ENCODE measurements around the gene F2RL1.
"Not testable (repeated sequence)": the region's sequence is repeated elsewhere in the genome, so short reads cannot be mapped to it uniquely, and the experiment has no call there.

The F2RL1 gene

GRCh38 chr5:76818844-76819831 lies at the start of gene F2RL1:
Gene F2RL1 (plus strand): TSS chr5:76819030. CDS start chr5:76819183, 153 bp downstream.
- Histone ChIP-seq H3K9ac (ENCODE audit: low read depth in 1 of 2, low read length in 2 of 2) (peak within 1 kb of the TSS; percentile 91 to 96), H3K27me3 (ENCODE audit: control insufficient read depth in 2 of 2, insufficient read depth in 2 of 2, low read length in 2 of 2) (peaks cover 0 to 2% of the 10 kb centered on the region in 2 donors), H3K27ac (ENCODE audit: low read depth in 2 of 2, low read length in 2 of 2) (peak within 1 kb of the TSS; percentile 94 to 95), H3K9me3 (ENCODE audit: control insufficient read depth in 2 of 2, low read length in 2 of 2) (no peaks in the 10 kb centered on the region), H3K4me1 (ENCODE audit: control insufficient read depth in 2 of 2, insufficient read depth in 2 of 2, low read length in 2 of 2) (peaks cover 14 to 23% of the 10 kb centered on the region in 2 donors), H3K4me3 (ENCODE audit: low read length in 2 of 2) (peak within 1 kb of the TSS; percentile 88), H3K36me3 (ENCODE audit: control insufficient read depth in 2 of 2, insufficient read depth in 2 of 2, low read length in 2 of 2) (no peaks in the 10 kb centered on the region)

GRCh38 chr5:76771041-76771440 lies 47.8 kb upstream of the F2RL1 start:
- H3K36me3 ChIP-seq (ENCODE audit: control insufficient read depth in 2 of 2, insufficient read depth in 2 of 2, low read length in 2 of 2); H3K27ac ChIP-seq (ENCODE audit: low read depth in 2 of 2, low read length in 2 of 2); H3K4me3 ChIP-seq (ENCODE audit: low read length in 2 of 2); H3K27me3 ChIP-seq (ENCODE audit: control insufficient read depth in 2 of 2, insufficient read depth in 2 of 2, low read length in 2 of 2); H3K4me1 ChIP-seq (ENCODE audit: control insufficient read depth in 2 of 2, insufficient read depth in 2 of 2, low read length in 2 of 2); H3K9ac ChIP-seq (ENCODE audit: low read depth in 1 of 2, low read length in 2 of 2); H3K9me3 ChIP-seq (ENCODE audit: control insufficient read depth in 2 of 2, low read length in 2 of 2): not testable (repeated sequence)

GRCh38 chr5:76771705-76772405 lies 47.0 kb upstream of the F2RL1 start:
- Histone ChIP-seq H3K36me3 (ENCODE audit: control insufficient read depth in 2 of 2, insufficient read depth in 2 of 2, low read length in 2 of 2) (no peaks in the 10 kb centered on the region), H3K4me3 (ENCODE audit: low read length in 2 of 2) (no peak overlapping the region), H3K9me3 (ENCODE audit: control insufficient read depth in 2 of 2, low read length in 2 of 2) (no peaks in the 10 kb centered on the region), H3K27me3 (ENCODE audit: control insufficient read depth in 2 of 2, insufficient read depth in 2 of 2, low read length in 2 of 2) (no peaks in the 10 kb centered on the region), H3K27ac (ENCODE audit: low read depth in 2 of 2, low read length in 2 of 2) (no peak overlapping the region), H3K4me1 (ENCODE audit: control insufficient read depth in 2 of 2, insufficient read depth in 2 of 2, low read length in 2 of 2) (peaks cover 2 to 3% of the 10 kb centered on the region in 2 donors), H3K9ac (ENCODE audit: low read depth in 1 of 2, low read length in 2 of 2) (no peak overlapping the region)

- Histone ChIP-seq H3K27me3 (ENCODE audit: control insufficient read depth in 2 of 2, insufficient read depth in 2 of 2, low read length in 2 of 2) (no peaks in the 10 kb centered on the region), H3K4me3 (ENCODE audit: low read length in 2 of 2) (no peak overlapping the region), H3K9ac (ENCODE audit: low read depth in 1 of 2, low read length in 2 of 2) (no peak overlapping the region), H3K9me3 (ENCODE audit: control insufficient read depth in 2 of 2, low read length in 2 of 2) (no peaks in the 10 kb centered on the region), H3K36me3 (ENCODE audit: control insufficient read depth in 2 of 2, insufficient read depth in 2 of 2, low read length in 2 of 2) (no peaks in the 10 kb centered on the region), H3K4me1 (ENCODE audit: control insufficient read depth in 2 of 2, insufficient read depth in 2 of 2, low read length in 2 of 2) (peaks cover 2 to 3% of the 10 kb centered on the region in 2 donors), H3K27ac (ENCODE audit: low read depth in 2 of 2, low read length in 2 of 2) (no peak overlapping the region)
Measured at GRCh38 chr5:76775921-76776320, 42.9 kb upstream of the F2RL1 start.

GRCh38 chr5:76776391-76776790 lies 42.4 kb upstream of the F2RL1 start:
- peaks cover 2 to 3% of the 10 kb centered on the region in 2 donors for H3K4me1 ChIP-seq (ENCODE audit: control insufficient read depth in 2 of 2, insufficient read depth in 2 of 2, low read length in 2 of 2)
- H3K9me3 ChIP-seq (ENCODE audit: control insufficient read depth in 2 of 2, low read length in 2 of 2) = no peaks in the 10 kb centered on the region
- no peaks in the 10 kb centered on the region for H3K27me3 ChIP-seq (ENCODE audit: control insufficient read depth in 2 of 2, insufficient read depth in 2 of 2, low read length in 2 of 2)
- no peak overlapping the region for H3K9ac ChIP-seq (ENCODE audit: low read depth in 1 of 2, low read length in 2 of 2)
- no peaks in the 10 kb centered on the region for H3K36me3 ChIP-seq (ENCODE audit: control insufficient read depth in 2 of 2, insufficient read depth in 2 of 2, low read length in 2 of 2)
- no peak overlapping the region for H3K4me3 ChIP-seq (ENCODE audit: low read length in 2 of 2)
- no peak overlapping the region for H3K27ac ChIP-seq (ENCODE audit: low read depth in 2 of 2, low read length in 2 of 2)

- not testable (repeated sequence) for H3K27ac ChIP-seq (ENCODE audit: low read depth in 2 of 2, low read length in 2 of 2); H3K4me1 ChIP-seq (ENCODE audit: control insufficient read depth in 2 of 2, insufficient read depth in 2 of 2, low read length in 2 of 2); H3K27me3 ChIP-seq (ENCODE audit: control insufficient read depth in 2 of 2, insufficient read depth in 2 of 2, low read length in 2 of 2); H3K4me3 ChIP-seq (ENCODE audit: low read length in 2 of 2); H3K9me3 ChIP-seq (ENCODE audit: control insufficient read depth in 2 of 2, low read length in 2 of 2); H3K36me3 ChIP-seq (ENCODE audit: control insufficient read depth in 2 of 2, insufficient read depth in 2 of 2, low read length in 2 of 2); H3K9ac ChIP-seq (ENCODE audit: low read depth in 1 of 2, low read length in 2 of 2)
Measured at GRCh38 chr5:76780616-76781015, 38.2 kb upstream of the F2RL1 start.

GRCh38 chr5:76781775-76782174 lies 37.1 kb upstream of the F2RL1 start:
- Histone ChIP-seq H3K27me3 (ENCODE audit: control insufficient read depth in 2 of 2, insufficient read depth in 2 of 2, low read length in 2 of 2) (no peaks in the 10 kb centered on the region), H3K36me3 (ENCODE audit: control insufficient read depth in 2 of 2, insufficient read depth in 2 of 2, low read length in 2 of 2) (no peaks in the 10 kb centered on the region), H3K4me1 (ENCODE audit: control insufficient read depth in 2 of 2, insufficient read depth in 2 of 2, low read length in 2 of 2) (peaks cover 0 to 2% of the 10 kb centered on the region in 2 donors), H3K27ac (ENCODE audit: low read depth in 2 of 2, low read length in 2 of 2) (no peak overlapping the region), H3K9me3 (ENCODE audit: control insufficient read depth in 2 of 2, low read length in 2 of 2) (no peaks in the 10 kb centered on the region), H3K4me3 (ENCODE audit: low read length in 2 of 2) (no peak overlapping the region), H3K9ac (ENCODE audit: low read depth in 1 of 2, low read length in 2 of 2) (no peak overlapping the region)

GRCh38 chr5:76782444-76782843 lies 36.4 kb upstream of the F2RL1 start:
- Histone ChIP-seq H3K27me3 (ENCODE audit: control insufficient read depth in 2 of 2, insufficient read depth in 2 of 2, low read length in 2 of 2) (no peaks in the 10 kb centered on the region), H3K4me1 (ENCODE audit: control insufficient read depth in 2 of 2, insufficient read depth in 2 of 2, low read length in 2 of 2) (peaks cover 0 to 5% of the 10 kb centered on the region in 2 donors), H3K4me3 (ENCODE audit: low read length in 2 of 2) (no peak overlapping the region), H3K9me3 (ENCODE audit: control insufficient read depth in 2 of 2, low read length in 2 of 2) (no peaks in the 10 kb centered on the region), H3K9ac (ENCODE audit: low read depth in 1 of 2, low read length in 2 of 2) (no peak overlapping the region), H3K27ac (ENCODE audit: low read depth in 2 of 2, low read length in 2 of 2) (no peak overlapping the region), H3K36me3 (ENCODE audit: control insufficient read depth in 2 of 2, insufficient read depth in 2 of 2, low read length in 2 of 2) (no peaks in the 10 kb centered on the region)

- H3K27me3 ChIP-seq (ENCODE audit: control insufficient read depth in 2 of 2, insufficient read depth in 2 of 2, low read length in 2 of 2) = no peaks in the 10 kb centered on the region
- H3K4me1 ChIP-seq (ENCODE audit: control insufficient read depth in 2 of 2, insufficient read depth in 2 of 2, low read length in 2 of 2) = peaks cover 0 to 29% of the 10 kb centered on the region in 2 donors
Measured at GRCh38 chr5:76787237-76787636, 31.6 kb upstream of the F2RL1 start.

GRCh38 chr5:76788362-76788761 lies 30.5 kb upstream of the F2RL1 start:
- Histone ChIP-seq H3K9ac (ENCODE audit: low read depth in 1 of 2, low read length in 2 of 2) (no peak overlapping the region), H3K9me3 (ENCODE audit: control insufficient read depth in 2 of 2, low read length in 2 of 2) (no peaks in the 10 kb centered on the region), H3K4me3 (ENCODE audit: low read length in 2 of 2) (peak overlapping the region; percentile 11 to 33), H3K27me3 (ENCODE audit: control insufficient read depth in 2 of 2, insufficient read depth in 2 of 2, low read length in 2 of 2) (no peaks in the 10 kb centered on the region), H3K4me1 (ENCODE audit: control insufficient read depth in 2 of 2, insufficient read depth in 2 of 2, low read length in 2 of 2) (peaks cover 0 to 29% of the 10 kb centered on the region in 2 donors), H3K36me3 (ENCODE audit: control insufficient read depth in 2 of 2, insufficient read depth in 2 of 2, low read length in 2 of 2) (no peaks in the 10 kb centered on the region), H3K27ac (ENCODE audit: low read depth in 2 of 2, low read length in 2 of 2) (peak overlapping the region; percentile 62 to 68)

More at GRCh38 chr5:76787237-76787636, 31.6 kb upstream of the F2RL1 start:
- H3K27ac ChIP-seq (ENCODE audit: low read depth in 2 of 2, low read length in 2 of 2) = peak overlapping the region in 1 of 2 donors; percentile 32
- no peaks in the 10 kb centered on the region for H3K36me3 ChIP-seq (ENCODE audit: control insufficient read depth in 2 of 2, insufficient read depth in 2 of 2, low read length in 2 of 2)
- H3K4me3 ChIP-seq (ENCODE audit: low read length in 2 of 2) = no peak overlapping the region
- H3K9me3 ChIP-seq (ENCODE audit: control insufficient read depth in 2 of 2, low read length in 2 of 2) = no peaks in the 10 kb centered on the region
- H3K9ac ChIP-seq (ENCODE audit: low read depth in 1 of 2, low read length in 2 of 2) = no peak overlapping the region
